Uterus (tissue), 2 donors: ENCODE data around the gene GPR17.

Experiments
- POLR2A ChIP-seq, 2 donors: fragments of 450-650 bp; IDR thresholded peaks; one replicate each; pipeline ENCODE4 v1.6.1; 2016; ENCODE audit warnings: antibody characterized with exemption in 2 of 2, mild to moderate bottlenecking in 1 of 2, moderate library complexity in 1 of 2
- TF ChIP-seq, protein P1 (sequence below), 4 experiments: fragments of 200-600 bp in 2 of 4; fragments of 450-650 bp in 2 of 4; sonication (generic) in 2 of 4; IDR thresholded peaks; one replicate each; pipeline ENCODE4 v1.5.1; 2016 to 2019; ENCODE audit warnings: antibody characterized with exemption in 4 of 4, mild to moderate bottlenecking in 2 of 4, moderate library complexity in 1 of 4

DNA sequence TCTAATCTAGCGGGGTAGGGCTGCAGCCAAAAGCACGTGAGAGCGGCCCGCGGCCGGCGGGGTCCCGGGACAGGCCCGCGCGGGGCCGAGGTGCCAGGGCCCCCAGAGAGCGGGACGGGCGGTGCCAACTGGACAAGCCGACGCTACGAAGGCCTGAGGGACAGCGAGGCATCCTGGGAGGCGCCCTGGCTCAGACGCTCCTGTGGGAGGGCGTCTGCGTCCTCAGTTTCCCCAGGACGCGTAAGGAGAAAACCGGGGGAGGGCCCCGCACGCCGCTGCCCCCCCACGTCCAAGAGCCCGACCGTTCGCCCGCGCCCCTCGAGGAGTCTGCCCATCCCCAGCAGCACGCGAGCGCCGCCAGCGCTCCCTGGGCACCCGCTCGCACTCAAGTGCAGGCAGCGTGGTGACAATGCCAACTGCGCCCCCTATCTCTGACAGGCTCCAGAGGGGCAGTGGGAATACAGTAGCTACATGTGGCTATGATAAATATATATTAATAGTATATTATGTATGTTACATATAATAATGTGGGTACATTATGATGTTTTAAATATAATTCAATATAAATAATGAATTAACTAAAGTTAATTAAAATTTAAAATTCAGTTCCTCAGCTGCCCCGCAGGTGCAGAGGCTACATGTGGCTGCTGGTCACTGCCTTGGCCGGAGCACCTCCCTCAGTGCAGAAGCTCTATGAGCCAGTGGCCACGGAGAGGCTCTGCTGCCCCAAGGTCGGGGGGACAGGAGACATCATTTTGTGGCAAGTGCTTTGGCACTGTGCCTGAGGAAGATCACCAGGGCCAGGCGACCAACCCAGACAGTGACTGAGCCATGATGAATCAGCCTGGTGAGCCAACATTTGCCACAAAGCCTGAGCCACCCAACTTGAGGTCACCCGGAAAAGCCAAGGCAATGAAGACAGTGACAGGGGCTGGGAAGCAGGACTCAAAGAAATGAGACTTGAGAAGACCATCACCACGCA is 49.8 kb downstream of the GPR17 start:
- TF ChIP-seq, protein P1, sequence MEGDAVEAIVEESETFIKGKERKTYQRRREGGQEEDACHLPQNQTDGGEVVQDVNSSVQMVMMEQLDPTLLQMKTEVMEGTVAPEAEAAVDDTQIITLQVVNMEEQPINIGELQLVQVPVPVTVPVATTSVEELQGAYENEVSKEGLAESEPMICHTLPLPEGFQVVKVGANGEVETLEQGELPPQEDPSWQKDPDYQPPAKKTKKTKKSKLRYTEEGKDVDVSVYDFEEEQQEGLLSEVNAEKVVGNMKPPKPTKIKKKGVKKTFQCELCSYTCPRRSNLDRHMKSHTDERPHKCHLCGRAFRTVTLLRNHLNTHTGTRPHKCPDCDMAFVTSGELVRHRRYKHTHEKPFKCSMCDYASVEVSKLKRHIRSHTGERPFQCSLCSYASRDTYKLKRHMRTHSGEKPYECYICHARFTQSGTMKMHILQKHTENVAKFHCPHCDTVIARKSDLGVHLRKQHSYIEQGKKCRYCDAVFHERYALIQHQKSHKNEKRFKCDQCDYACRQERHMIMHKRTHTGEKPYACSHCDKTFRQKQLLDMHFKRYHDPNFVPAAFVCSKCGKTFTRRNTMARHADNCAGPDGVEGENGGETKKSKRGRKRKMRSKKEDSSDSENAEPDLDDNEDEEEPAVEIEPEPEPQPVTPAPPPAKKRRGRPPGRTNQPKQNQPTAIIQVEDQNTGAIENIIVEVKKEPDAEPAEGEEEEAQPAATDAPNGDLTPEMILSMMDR (IDR thresholded peaks at IDR 0.05) = peak; percentile 49 to 81 (median 62)
- TF ChIP-seq POLR2A (IDR thresholded peaks at IDR 0.05) = no peak
